Anterior cingulate cortex (tissue), 58 donors: ENCODE measurements around the gene CCDC13.

Source experiments
- DNase-seq, 58 donors: peaks; one replicate each; lab custom pipeline; 2025; lab: John Stamatoyannopoulos, UW

Gene CCDC13

DNA sequence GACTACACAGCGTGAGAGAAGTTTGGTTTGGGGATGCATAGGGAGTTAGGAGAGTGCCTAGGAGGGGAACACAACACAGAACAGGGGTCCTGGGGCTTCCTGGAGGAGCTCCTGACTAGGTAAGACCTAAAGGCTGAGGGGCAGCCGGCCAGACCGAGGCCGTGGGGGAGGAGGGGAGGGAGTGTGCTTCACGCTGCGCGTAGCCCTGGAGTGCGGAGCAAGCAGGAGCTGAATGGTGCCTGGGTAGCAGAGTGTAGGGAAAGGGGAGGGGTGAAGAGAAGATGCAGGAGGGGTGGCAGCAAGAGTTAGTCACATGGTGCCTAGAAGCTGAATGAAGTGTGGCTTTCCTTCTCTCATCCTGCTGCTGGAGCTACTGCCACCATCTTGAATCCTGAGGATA lies 38.0 kb downstream of the CCDC13 start:
- DNase-seq: no peak

DNA sequence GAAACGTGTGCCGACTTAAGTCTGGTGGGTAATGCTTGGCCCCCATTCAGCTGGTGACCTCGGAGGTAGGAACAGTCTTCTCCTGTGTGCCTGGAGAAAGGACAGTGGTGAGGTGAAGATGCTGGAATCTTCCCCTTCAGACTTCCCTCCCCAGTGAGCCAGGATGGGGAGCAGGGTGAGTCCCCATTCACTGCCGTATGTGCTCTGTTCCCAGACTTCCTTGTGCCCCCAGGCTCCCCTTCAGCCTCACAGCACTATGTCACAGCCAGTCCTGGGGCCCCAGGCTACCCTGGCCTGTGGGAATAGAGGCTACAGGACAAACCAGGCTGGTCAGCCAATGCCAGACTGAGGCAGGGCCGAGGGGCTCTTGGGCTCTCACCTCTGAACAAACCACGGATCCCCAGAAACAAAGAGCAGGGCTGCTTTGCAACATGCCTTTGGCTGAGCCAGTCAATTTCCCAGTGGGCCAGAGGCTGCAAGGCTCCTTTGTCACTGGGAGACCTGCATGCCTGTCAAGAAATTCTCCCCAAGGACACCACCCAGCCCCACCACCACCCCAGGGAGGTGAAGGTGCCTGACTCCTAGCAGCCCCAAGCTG lies 38.7 kb downstream of the CCDC13 start:
- peak in 3 of 58 donors; percentile 24 to 65 (median 30) for DNase-seq

DNA sequence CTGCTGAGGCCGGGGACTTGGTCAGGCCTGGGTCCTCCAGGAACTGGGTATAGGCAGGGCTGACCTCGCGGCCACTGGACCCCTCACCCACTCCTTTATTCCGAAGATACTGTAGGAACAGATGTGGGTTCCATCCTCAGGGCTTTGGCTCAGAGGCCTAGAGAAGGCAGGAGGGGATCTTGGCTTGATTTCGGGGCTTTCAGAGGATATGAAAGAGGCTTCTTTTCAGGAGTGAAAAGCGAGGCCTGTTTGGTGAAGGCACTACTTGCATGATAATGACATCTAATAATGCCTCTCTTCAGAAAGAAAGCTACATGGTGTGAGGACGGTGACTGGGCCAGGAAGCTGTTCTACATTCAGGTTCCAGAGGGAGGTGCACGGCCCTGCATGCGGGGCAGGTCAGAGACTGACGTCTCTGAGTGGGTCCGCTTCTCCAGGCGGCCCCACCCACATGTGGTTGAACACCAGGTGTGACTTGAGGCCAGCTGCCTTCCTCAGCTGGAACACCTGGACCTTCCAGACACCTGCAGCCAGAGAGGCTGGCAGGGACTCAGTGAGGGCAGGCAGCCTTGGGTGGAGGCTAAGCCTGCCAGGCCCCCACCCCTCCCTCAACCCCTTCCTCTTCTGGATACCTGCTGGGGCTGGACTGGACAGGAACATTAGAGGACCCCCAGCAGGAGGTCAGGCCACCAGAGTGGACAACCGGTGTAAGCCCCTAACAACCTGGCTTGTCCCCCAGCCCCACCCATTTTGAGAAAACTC lies 39.4 kb downstream of the CCDC13 start:
- peak in 51 of 58 donors; percentile 31 to 94 (median 73) for DNase-seq

DNA sequence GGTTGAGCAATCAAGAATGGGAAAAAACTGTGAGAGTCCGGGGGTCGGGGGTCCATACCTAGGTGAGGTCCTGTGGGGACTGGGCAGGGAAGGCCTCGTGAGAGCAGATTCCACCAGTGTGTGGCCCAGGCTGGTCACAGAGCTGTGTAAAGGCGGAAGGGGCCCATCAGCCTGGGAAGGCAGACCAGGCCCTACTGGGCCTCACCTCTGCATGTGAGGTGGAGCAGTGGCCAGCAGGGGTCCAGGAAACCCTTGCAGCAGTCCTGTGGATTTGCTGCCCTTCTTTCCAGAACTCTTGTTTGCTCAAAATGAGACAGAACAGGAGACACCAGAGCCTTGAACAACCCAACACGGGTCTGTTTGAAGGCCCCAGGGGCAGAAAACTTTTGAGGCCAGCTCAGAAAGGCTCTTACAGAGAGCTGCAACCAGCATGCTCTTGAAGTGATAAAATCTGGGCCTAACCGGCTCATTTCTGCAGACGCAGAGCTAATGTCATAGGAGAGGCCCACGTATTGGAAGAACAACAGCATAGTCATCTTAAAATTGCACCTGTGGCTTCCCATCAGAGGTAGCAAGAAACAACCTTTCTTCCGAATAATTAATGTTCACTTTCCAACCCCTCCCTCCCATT lies 40.1 kb downstream of the CCDC13 start:
- peak in 8 of 58 donors; percentile 26 to 71 (median 60) for DNase-seq

DNA sequence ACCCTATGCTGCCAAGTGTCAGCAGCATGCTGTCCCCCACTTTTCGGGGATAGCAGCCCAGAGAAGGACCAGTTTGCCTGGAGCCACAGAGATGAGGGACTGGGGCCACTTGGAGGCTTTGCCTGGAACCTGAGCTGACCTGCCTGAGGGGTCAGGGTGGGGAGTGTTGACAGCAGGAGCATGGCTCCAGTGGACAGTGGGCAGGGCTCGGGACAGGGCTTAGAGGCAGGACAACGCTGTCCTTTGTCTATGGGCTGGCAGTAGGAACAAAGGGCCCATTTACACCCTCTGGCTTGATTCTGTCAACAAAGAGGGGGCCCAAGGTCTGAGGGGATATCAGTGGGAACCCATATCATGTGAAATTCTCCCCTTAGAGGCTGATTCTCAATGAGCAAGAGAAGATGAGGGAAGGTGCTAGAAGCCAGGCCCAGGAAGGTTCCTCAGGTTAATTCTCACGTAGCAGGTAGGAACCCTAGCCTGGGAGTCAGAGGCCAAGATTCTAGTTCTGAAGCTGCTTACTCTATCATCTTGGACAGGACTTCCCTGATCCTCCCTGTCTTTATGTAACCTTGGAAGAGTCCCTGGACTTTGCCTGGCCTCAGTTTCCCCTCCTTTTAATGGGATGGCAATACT lies 40.7 kb downstream of the CCDC13 start:
- DNase-seq: peak in 51 of 58 donors; percentile 21 to 95 (median 80)

DNA sequence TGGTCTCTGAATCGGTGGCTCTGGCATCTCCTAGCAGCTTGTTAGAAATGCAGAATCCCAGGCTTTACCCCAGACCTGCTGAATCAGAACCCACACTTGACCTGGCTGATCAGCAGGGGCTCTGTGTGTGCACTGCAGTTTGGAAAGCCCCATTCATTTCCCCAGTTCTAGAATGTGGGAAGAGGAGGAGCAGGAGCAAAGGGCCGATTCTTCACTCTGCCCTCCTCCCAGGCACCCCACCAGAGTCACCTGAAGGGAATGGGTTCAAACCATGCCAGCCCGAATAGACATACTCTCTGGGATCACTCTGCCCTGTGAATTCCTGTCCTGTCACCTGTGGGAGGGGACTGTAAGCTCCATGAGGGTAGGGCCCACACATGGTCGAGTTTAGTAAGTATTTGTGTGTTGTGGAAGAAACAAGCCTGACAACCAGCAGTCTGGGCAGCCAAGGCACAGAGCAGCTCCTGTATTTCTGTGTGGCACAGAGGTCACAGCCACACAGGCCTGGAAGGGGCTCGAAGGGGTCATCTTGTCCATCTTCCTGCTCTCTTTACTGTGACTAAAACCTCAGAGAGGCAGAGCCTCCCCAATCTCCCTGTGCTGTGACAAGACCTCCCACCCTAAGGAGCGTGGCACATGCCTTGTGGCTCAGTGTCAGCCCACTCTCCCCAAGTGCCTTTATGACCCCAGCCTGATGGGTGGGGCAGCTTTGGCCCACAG lies 41.4 kb downstream of the CCDC13 start:
- no peak for DNase-seq

DNA sequence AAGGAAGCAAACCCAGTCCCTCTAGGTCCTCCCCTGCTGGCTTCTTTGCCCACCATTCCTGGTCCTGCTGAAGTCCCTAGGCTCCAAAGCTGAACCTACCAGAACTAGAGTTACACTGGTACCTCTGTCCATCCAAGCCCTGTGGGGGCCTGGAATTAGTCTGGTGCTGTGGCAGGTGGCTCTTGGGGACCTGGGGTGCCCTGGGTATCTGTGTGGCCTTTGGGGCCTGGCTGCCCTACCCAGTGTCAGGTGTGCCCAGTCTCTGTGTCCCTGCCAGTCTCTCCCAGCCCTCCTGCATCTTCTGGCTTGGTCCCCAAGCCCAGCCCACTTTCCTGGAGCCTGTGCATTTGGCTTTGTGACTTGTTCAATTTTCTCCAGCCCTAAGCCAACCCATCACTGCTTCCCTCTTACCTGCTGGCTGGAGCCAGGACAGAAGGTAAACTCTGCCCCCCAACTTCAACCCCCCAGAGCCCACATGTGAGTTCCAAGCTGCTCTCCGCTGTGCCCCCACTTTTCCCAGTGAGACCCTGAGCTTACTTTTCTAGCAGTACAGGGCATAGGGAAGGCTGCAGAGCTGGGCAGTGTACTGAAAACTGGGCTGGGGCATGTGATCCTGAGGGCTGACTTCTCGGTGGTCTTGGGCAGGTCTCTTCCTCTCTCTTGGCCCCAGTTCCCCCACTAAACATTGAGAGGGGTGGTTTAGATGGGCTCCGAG lies 42.2 kb downstream of the CCDC13 start:
- no peak for DNase-seq

DNA sequence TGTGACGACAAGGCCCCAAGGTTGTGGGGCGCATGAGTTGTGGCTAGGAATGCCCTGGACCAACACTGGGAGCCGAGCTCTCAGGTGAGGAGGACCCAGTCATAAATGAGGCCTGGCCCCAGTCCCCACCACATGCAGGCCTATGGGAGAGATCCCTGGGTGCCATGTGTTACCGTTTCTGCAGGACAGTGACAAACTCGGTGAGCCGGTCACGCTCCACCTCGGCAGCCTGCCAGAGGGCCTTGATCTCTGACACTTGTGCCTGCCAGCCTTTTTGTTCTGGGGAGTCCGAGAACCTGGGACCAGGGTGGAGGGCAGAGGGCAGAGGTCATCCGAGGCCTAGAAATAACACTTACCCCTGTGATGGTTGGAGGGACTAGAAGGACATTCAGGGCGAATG lies 42.8 kb downstream of the CCDC13 start:
- DNase-seq: no peak

DNA sequence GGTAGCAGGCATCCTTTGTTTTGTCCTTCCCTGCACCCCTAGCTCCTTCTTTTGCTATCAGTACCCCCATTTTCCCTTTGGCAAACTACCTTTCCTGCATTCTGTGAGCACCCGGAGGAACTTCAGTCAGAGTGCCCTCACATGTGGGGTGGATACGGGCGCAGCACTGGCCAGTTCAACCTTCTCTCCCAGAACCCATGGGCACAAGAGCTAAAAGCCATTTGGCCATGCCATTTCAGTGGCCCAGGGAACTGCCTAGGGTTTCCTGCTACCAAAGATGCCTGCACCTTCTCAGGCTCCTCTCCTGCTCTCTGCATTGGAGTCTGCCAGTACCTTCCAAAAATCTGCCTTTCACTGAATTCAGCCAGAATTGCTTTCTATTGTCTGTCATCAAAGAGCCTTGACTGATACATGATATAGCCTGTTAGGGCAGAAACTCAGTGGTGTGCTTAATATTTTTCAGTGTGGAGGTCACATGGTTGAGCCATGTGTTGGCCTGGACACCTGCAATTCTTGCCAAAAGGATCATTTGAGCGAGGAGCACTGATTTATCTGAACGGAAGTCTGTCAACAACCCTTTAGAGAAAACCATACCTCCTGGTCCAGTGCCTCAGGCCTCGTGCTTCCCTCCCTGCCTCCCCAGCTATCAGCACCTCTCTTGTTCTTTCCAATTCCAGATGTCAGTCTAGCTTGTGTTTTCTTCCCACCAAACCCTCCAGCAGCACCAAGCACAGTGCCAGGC lies 43.5 kb downstream of the CCDC13 start:
- DNase-seq: no peak

DNA sequence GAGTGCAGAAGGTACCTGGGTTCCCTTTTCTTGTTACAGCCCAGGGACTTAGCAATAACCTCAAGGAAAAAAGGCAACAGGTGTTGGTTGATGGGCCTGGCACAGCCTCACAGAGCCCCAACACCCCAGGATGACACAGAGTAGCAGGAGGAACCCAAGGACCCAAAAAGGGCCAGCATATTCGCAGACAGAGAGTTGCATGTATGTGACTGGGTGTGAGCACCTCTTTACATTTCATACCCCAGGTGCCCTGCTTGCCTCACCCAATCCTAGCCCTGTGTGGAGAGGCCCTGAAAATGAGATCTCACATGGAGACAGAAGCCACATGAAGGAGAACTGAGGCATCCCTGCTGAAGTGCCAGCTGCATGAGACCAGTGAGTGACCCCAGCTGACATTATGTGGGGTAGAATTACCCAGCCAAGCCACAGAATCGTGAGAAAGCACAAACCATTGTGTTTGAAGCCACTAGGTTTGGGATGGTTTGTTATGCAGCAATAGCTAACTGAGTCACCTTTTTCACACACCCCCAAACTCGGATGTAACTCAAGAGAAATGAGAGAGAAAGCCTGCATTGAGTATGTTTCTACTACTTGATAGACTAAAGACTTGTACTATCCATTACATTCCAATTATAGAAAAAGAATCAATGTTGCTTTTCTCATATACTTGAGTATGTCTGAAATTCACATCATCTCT lies 44.2 kb downstream of the CCDC13 start:
- no peak for DNase-seq

DNA sequence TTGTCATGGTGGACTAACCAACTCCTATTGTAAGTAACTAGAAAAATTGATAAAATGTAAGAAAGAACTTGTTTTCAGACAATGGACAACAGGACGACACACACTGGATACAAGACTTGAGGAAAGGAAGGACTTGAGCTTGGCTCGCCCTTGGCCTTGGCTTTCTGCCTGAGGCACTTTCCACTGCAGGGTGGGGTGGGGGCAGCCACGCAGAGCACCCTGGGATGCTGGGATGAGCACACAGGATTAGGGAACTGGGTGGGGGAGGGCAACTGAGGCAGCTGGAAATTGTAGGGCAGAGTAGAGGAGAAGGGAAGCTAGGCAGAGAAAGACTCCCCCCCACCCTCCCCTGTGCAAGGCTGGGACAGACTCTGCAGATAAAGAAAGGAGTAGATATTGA lies 45.0 kb downstream of the CCDC13 start:
- DNase-seq: peak in 20 of 58 donors; percentile 21 to 77 (median 50)

DNA sequence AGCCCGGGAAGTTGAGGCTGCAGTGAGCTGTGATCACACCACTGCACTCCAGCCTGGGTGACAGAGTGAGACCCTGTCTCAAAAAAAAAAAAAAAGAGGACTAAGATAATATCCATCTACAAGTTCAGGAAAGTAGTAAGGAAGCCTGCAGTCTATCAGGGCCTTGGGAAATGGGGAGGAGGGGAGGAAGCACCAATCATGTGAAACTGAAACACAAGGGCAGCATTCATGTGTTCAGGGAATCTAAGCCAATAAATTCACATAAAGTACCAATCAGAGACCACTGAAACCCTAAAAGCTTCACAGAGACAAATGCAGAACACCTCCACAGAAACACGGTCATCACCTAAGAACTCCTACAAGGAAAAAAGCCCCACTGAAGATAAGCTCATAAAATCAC lies 47.6 kb downstream of the CCDC13 start:
- DNase-seq: peak in 16 of 58 donors; percentile 20 to 71 (median 36)

DNA sequence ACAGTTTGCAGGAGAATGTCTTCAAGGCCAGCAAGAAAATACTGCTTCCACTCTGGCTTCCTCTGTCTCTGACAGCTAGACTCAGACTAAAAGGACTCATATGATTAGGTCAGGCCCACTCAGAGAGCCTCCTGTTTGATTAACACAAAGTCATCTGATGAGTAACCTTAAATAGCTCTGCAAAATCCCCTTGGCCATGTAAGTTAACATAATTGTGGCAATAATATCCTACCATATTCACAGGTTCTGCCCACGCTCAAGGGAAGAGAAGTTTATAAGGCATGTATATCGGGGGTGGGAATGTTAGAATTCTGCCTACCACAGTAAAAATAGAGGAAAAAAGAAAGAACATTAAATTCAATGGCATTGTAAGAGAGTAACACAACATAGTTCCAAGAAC lies 49.8 kb downstream of the CCDC13 start:
- DNase-seq: no peak
